DOHH2 (cell line): Measurements from ENCODE around the gene APOBEC3G.
A peak's percentile ranks its signal among the peaks of the same experiment; 100 is the strongest.

Experiments
- H3F3A ChIP-seq: fragments of 200-600 bp; sonication (generic), shearing (Covaris generic); 2 replicates; pipeline ENCODE4 v1.6.0; 2016; ENCODE audit warnings: antibody characterized with exemption, mild to moderate bottlenecking; ENCODE audit not compliant: control insufficient read depth, insufficient read depth
- H3K27ac ChIP-seq: fragments of 200-600 bp; sonication (generic); 2 replicates; pipeline ENCODE4 v1.5.1; 2014; ENCODE audit warnings: low read depth, mild to moderate bottlenecking, low read length, moderate library complexity
- H3K27me3 ChIP-seq: fragments of 200-600 bp; sonication (generic); 2 replicates; pipeline ENCODE4 v1.6.1; 2014; ENCODE audit warnings: mild to moderate bottlenecking, low read length, mixed read lengths; ENCODE audit not compliant: control insufficient read depth
- H3K36me3 ChIP-seq: fragments of 200-600 bp; sonication (generic); 2 replicates; pipeline ENCODE4 v1.6.1; 2014; ENCODE audit warnings: mild to moderate bottlenecking, low read length, moderate library complexity, mixed read lengths; ENCODE audit not compliant: control insufficient read depth
- H3K4me1 ChIP-seq: fragments of 200-600 bp; sonication (generic); 2 replicates; pipeline ENCODE4 v1.6.1; 2014; ENCODE audit warnings: mild to moderate bottlenecking, low read length, mixed read lengths; ENCODE audit not compliant: control insufficient read depth
- H3K4me2 ChIP-seq: fragments of 200-600 bp; sonication (generic); 2 replicates; pipeline ENCODE4 v1.6.0; 2014; ENCODE audit warnings: mild to moderate bottlenecking, low read length, moderate library complexity
- H3K4me3 ChIP-seq: fragments of 200-600 bp; sonication (generic); 2 replicates; pipeline ENCODE4 v1.5.1; 2014; ENCODE audit warnings: mild to moderate bottlenecking, low read length, mixed read lengths
- H3K79me2 ChIP-seq: fragments of 200-600 bp; sonication (generic); 2 replicates; pipeline ENCODE4 v1.6.1; 2014; ENCODE audit warnings: mild to moderate bottlenecking, low read length, mixed read lengths; ENCODE audit not compliant: control insufficient read depth
- H3K9me2 ChIP-seq: fragments of 200-600 bp; sonication (generic); replicated peaks from 2 replicates; pipeline ENCODE4 v1.6.1; 2014; ENCODE audit warnings: mild to moderate bottlenecking, low read length, mixed read lengths; ENCODE audit not compliant: control insufficient read depth
- H3K9me3 ChIP-seq: fragments of 200-600 bp; sonication (generic); 2 replicates; pipeline ENCODE4 v1.6.1; 2014; ENCODE audit warnings: antibody characterized with exemption, low read length, mixed read lengths; ENCODE audit not compliant: control insufficient read depth, insufficient read depth
- H4K20me1 ChIP-seq: fragments of 200-600 bp; sonication (generic); 2 replicates; pipeline ENCODE4 v1.6.0; 2014; ENCODE audit warnings: low read depth, mild to moderate bottlenecking, antibody characterized with exemption, low read length, moderate library complexity; ENCODE audit not compliant: control insufficient read depth, insufficient read depth
- EZH2phosphoT487 ChIP-seq: fragments of 200-600 bp; sonication (generic); IDR thresholded peaks from 2 replicates; pipeline ENCODE4 v1.6.1; 2017; ENCODE audit warnings: borderline replicate concordance, mild to moderate bottlenecking, antibody characterized with exemption, low read length, moderate library complexity, mixed read lengths
- TF ChIP-seq, protein P1 (sequence below): fragments of 200-600 bp; sonication (generic); IDR thresholded peaks from one replicate; pipeline ENCODE4 v1.5.1; 2014; ENCODE audit warnings: antibody characterized with exemption, mild to moderate bottlenecking, low read depth, low read length; ENCODE audit not compliant: poor library complexity, severe bottlenecking

The APOBEC3G gene

DNA sequence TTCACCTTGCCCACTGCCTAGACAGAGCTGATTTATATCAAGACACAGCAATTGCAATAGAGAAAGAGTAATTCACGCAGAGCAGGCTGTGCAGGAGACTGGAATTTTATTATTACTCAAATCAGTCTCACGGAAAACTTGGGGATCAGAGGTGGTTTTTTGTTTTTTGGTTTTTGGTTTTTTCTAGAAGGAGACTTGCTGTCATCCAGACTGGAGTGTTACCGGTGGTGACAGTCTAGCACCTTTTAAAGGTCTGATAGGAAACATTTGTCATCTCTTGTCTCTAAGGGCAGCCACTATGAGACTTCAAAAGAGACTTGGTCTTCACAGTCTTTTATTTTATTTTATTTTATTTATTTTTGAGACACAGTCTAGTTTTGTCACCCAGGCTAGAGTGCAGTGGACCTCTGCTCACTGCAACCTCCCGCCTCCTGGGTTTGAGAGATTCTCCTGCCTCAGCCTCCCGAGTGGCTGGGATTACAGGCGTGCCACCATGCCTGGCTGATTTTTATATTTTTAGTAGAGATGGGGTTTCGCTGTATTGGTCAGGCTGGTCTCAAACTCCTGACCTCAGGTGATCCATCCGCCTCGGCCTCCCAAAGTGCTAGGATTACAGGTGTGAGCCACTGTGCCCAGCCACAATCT is 39.0 kb downstream of the APOBEC3G start:
- no peaks in the 10 kb centered on the region for H3K9me3 ChIP-seq
- H3K4me1 ChIP-seq: peaks cover 36% of the 10 kb centered on the region
- 0 out of 2 replicates have a peak overlapping the region, but pooled peaks have one; percentile 12 for H3K4me3 ChIP-seq
- H3K4me2 ChIP-seq: peak overlapping the region; percentile 43
- no peaks in the 10 kb centered on the region for H3K27me3 ChIP-seq
- H3K9me2 ChIP-seq: no peaks in the 10 kb centered on the region
- H4K20me1 ChIP-seq: no peaks in the 10 kb centered on the region
- TF ChIP-seq EZH2phosphoT487: no peak
- TF ChIP-seq, protein P1, sequence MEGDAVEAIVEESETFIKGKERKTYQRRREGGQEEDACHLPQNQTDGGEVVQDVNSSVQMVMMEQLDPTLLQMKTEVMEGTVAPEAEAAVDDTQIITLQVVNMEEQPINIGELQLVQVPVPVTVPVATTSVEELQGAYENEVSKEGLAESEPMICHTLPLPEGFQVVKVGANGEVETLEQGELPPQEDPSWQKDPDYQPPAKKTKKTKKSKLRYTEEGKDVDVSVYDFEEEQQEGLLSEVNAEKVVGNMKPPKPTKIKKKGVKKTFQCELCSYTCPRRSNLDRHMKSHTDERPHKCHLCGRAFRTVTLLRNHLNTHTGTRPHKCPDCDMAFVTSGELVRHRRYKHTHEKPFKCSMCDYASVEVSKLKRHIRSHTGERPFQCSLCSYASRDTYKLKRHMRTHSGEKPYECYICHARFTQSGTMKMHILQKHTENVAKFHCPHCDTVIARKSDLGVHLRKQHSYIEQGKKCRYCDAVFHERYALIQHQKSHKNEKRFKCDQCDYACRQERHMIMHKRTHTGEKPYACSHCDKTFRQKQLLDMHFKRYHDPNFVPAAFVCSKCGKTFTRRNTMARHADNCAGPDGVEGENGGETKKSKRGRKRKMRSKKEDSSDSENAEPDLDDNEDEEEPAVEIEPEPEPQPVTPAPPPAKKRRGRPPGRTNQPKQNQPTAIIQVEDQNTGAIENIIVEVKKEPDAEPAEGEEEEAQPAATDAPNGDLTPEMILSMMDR: no peak
- no peaks in the 10 kb centered on the region for H3K79me2 ChIP-seq
- H3F3A ChIP-seq: peaks cover 16% of the 10 kb centered on the region
- no peak overlapping the region for H3K27ac ChIP-seq
- no peaks in the 10 kb centered on the region for H3K36me3 ChIP-seq

GRCh38 chr22:39117585-39118191 is 40.6 kb downstream of the APOBEC3G start:
- Histone ChIP-seq H3K9me2 (no peaks in the 10 kb centered on the region), H3K27me3 (no peaks in the 10 kb centered on the region), H4K20me1 (no peaks in the 10 kb centered on the region), H3K36me3 (no peaks in the 10 kb centered on the region), H3K79me2 (no peaks in the 10 kb centered on the region), H3K4me2 (peak overlapping the region; percentile 28), H3K4me1 (peaks cover 36% of the 10 kb centered on the region), H3F3A (peaks cover 16% of the 10 kb centered on the region), H3K4me3 (no peak overlapping the region), H3K27ac (no peak overlapping the region), H3K9me3 (no peaks in the 10 kb centered on the region)
- TF ChIP-seq EZH2phosphoT487: no peak
- TF ChIP-seq, protein P1: peak; percentile 72

DNA sequence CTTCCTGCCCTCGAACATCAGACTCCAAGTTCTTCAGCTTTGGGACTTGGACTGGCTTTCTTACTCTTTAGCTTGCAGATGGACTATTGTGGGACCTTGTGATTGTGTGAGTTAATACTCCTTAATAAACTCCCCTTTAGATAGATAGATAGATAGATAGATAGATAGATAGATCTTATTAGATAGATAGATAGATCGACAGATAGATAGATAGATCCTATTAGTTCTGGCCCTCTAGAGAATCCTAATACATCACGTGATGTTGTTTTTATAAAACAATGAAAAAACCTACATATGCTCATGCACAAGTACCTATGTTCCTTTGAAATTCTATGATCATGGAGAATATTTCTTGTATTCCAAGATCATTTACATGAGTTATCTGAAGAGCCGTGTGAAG is 43.9 kb downstream of the APOBEC3G start:
- TF ChIP-seq EZH2phosphoT487: no peak
- TF ChIP-seq, protein P1: no peak
- Histone ChIP-seq H3K9me3 (no peaks in the 10 kb centered on the region), H3K36me3 (no peaks in the 10 kb centered on the region), H3K4me1 (peaks cover 22% of the 10 kb centered on the region), H3K9me2 (no peaks in the 10 kb centered on the region), H3K4me2 (no peak overlapping the region), H4K20me1 (no peaks in the 10 kb centered on the region), H3K27me3 (no peaks in the 10 kb centered on the region), H3K4me3 (no peak overlapping the region), H3K79me2 (no peaks in the 10 kb centered on the region), H3K27ac (no peak overlapping the region), H3F3A (peaks cover 2% of the 10 kb centered on the region)
